HG03457 (cell line): Measurements from ENCODE around the gene SMARCC1.

Experiments
- ATAC-seq: cut with Tn5 transposase; IDR thresholded peaks from one replicate; pipeline ENCODE4 v1.9.1; 2021; ENCODE audit warnings: moderate number of reproducible peaks; ENCODE audit not compliant: unreplicated experiment

SMARCC1 gene

GRCh38 chr3:47565734-47566550, 215.8 kb downstream of the SMARCC1 start:
- ATAC-seq: no peak

GRCh38 chr3:47556351-47556750, 225.3 kb downstream of the SMARCC1 start:
- ATAC-seq: no peak

GRCh38 chr3:47554335-47554734, 227.4 kb downstream of the SMARCC1 start:
- ATAC-seq: no peak

- no peak for ATAC-seq
Measured at GRCh38 chr3:47553407-47553806, 228.3 kb downstream of the SMARCC1 start.

- ATAC-seq: no peak
Measured at GRCh38 chr3:47542471-47543173, 239.1 kb downstream of the SMARCC1 start.

- ATAC-seq: no peak
Measured at GRCh38 chr3:47541583-47542108, 240.0 kb downstream of the SMARCC1 start.

GRCh38 chr3:47540281-47540680, 241.4 kb downstream of the SMARCC1 start:
- no peak for ATAC-seq

GRCh38 chr3:47536967-47537366, 244.7 kb downstream of the SMARCC1 start:
- no peak for ATAC-seq

GRCh38 chr3:47536221-47536891, 245.3 kb downstream of the SMARCC1 start:
- no peak for ATAC-seq
